Panc1 (cell line): ENCODE measurements around the gene FARP1. TPM values are rescaled to one million over a fixed set of nuclear protein-coding genes. Genes with fewer than 3 reads are reported as not detected.

Source experiments
- ATAC-seq: fragments of 200-7000 bp; cut with Tn5 transposase; 2 replicates; pipeline ENCODE4 v1.9.1; 2020; ENCODE audit warnings: mild to moderate bottlenecking, moderate library complexity
- BruUV-seq: library from RNA; stranded (reverse); fragments of 400-500 nt; replicated peaks from 2 replicates; lab custom pipeline; 2021; lab: Mats Ljungman, UMichigan
- CTCF ChIA-PET: fragments of 300-600 bp; sonication (Branson Sonifier 250); formaldehyde crosslinking; loops from one replicate; lab custom pipeline; 2022; ENCODE audit warnings: antibody characterized with exemption; lab: Charles Lee
- POLR2A ChIA-PET: fragments of 300-600 bp; sonication (Branson Sonifier 250); formaldehyde crosslinking; loops from one replicate; lab custom pipeline; 2022; ENCODE audit warnings: antibody characterized with exemption; lab: Charles Lee
- DNase-seq: peaks from one replicate; pipeline ENCODE4 v3.0.0-alpha.2; 2010; ENCODE audit warnings: low read depth, low spot score
- H3K27ac ChIP-seq: 2 replicates; pipeline ENCODE4 v1.5.1; 2011; ENCODE audit warnings: mild to moderate bottlenecking, low read length, inconsistent platforms
- H3K27me3 ChIP-seq: fragments of 200-500 bp; sonication (Bioruptor generic); 2 replicates; pipeline ENCODE4 v1.6.0; 2014; ENCODE audit warnings: low read length, inconsistent platforms; ENCODE audit not compliant: control insufficient read depth, insufficient read depth
- H3K36me3 ChIP-seq: fragments of 200-500 bp; sonication (Bioruptor generic); 2 replicates; pipeline ENCODE4 v1.5.1; 2014; ENCODE audit warnings: inconsistent platforms, mild to moderate bottlenecking, low read length, moderate library complexity; ENCODE audit not compliant: control insufficient read depth, insufficient read depth
- H3K4me1 ChIP-seq: 2 replicates; pipeline ENCODE4 v1.5.1; 2011; ENCODE audit warnings: inconsistent platforms, mild to moderate bottlenecking, low read length, moderate library complexity; ENCODE audit not compliant: control insufficient read depth, insufficient read depth
- H3K4me3 ChIP-seq, 2 experiments: 2 replicates each; pipeline ENCODE4 v1.5.1; 2011 to 2012; ENCODE audit warnings: low read depth in 2 of 2, low read length in 2 of 2, mild to moderate bottlenecking in 2 of 2, inconsistent platforms in 1 of 2, moderate library complexity in 1 of 2
- H3K9me3 ChIP-seq: fragments of 200-500 bp; sonication (Bioruptor generic); 2 replicates; pipeline ENCODE4 v1.5.1; 2014; ENCODE audit warnings: low read depth, mild to moderate bottlenecking, inconsistent platforms, low read length, moderate library complexity; ENCODE audit not compliant: control insufficient read depth, insufficient read depth
- POLR2AphosphoS5 ChIP-seq: IDR thresholded peaks from 2 replicates; pipeline ENCODE4 v1.6.1; 2012; ENCODE audit warnings: mild to moderate bottlenecking, low read depth, low read length, moderate library complexity
- SIN3A ChIP-seq: IDR thresholded peaks from 2 replicates; pipeline ENCODE4 v1.6.1; 2012; ENCODE audit warnings: low read depth, mild to moderate bottlenecking, low read length, moderate library complexity, borderline replicate concordance; ENCODE audit not compliant: insufficient read depth
- TCF7L2 ChIP-seq: IDR thresholded peaks from 2 replicates; pipeline ENCODE4 v1.6.1; 2011; ENCODE audit warnings: mild to moderate bottlenecking, low read depth, low read length, inconsistent platforms
- in situ Hi-C: cut with HindIII; loops from 2 replicates; pipeline ENCODE4 v1.10.0; 2016; ENCODE audit warnings: low sequenced_read_pairs, low pct_unique_long_range_greater_than_20kb
- intact Hi-C: fragments of 100-400 bp; cut with micrococcal nuclease; formaldehyde crosslinking; loops from one replicate; pipeline ENCODE4 v1.10.0; 2022; ENCODE audit not compliant: unreplicated experiment
- total RNA-seq: library from RNA; stranded (reverse); gene quantifications from one replicate; pipeline ENCODE4 v1.2.1, GENCODE V29; 2021; ENCODE audit not compliant: unreplicated experiment
- TF ChIP-seq, protein P1 (sequence below), 2 experiments: IDR thresholded peaks; 2 replicates each; pipeline ENCODE4 v1.6.1; 2011 to 2012; ENCODE audit warnings: low read depth in 2 of 2, control low read depth in 1 of 2, low read length in 1 of 2, mild to moderate bottlenecking in 1 of 2, moderate library complexity in 1 of 2; ENCODE audit not compliant: insufficient read depth in 1 of 2
- TF ChIP-seq, protein P2 (sequence below): fragments of 450-650 bp; IDR thresholded peaks from 2 replicates; pipeline ENCODE4 v1.5.1; 2017; ENCODE audit warnings: mild to moderate bottlenecking

Gene FARP1
- total RNA-seq, 1 experiment from 2014 or later = 61.9 TPM

DNA sequence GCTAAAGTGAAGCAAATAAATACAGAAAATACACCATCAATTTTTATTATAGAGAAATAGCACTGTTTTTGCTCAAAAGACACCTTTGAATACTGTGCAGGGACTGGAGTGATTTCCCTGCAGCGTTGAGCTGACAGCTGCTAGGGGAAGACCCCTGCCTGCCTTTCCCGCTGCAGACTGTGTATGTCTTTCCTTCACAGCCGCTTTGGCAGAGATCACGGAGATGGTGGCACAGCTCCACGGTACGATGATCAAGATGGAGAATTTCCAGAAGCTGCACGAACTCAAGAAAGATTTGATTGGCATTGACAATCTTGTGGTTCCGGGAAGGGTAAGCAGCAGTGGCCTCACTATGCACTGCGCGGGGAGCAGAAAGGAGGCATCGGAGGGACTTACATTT, 292.5 kb downstream of the FARP1 start:
- no peak for TF ChIP-seq SIN3A
- no peak for TF ChIP-seq TCF7L2
- TF ChIP-seq POLR2AphosphoS5 = no peak
- TF ChIP-seq, protein P1, sequence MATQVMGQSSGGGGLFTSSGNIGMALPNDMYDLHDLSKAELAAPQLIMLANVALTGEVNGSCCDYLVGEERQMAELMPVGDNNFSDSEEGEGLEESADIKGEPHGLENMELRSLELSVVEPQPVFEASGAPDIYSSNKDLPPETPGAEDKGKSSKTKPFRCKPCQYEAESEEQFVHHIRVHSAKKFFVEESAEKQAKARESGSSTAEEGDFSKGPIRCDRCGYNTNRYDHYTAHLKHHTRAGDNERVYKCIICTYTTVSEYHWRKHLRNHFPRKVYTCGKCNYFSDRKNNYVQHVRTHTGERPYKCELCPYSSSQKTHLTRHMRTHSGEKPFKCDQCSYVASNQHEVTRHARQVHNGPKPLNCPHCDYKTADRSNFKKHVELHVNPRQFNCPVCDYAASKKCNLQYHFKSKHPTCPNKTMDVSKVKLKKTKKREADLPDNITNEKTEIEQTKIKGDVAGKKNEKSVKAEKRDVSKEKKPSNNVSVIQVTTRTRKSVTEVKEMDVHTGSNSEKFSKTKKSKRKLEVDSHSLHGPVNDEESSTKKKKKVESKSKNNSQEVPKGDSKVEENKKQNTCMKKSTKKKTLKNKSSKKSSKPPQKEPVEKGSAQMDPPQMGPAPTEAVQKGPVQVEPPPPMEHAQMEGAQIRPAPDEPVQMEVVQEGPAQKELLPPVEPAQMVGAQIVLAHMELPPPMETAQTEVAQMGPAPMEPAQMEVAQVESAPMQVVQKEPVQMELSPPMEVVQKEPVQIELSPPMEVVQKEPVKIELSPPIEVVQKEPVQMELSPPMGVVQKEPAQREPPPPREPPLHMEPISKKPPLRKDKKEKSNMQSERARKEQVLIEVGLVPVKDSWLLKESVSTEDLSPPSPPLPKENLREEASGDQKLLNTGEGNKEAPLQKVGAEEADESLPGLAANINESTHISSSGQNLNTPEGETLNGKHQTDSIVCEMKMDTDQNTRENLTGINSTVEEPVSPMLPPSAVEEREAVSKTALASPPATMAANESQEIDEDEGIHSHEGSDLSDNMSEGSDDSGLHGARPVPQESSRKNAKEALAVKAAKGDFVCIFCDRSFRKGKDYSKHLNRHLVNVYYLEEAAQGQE (IDR thresholded peaks at IDR 0.05; ENCODE audit: insufficient read depth in 1 of 2, low read depth in 2 of 2, low read length in 1 of 2) = no peak
- TF ChIP-seq, protein P2, sequence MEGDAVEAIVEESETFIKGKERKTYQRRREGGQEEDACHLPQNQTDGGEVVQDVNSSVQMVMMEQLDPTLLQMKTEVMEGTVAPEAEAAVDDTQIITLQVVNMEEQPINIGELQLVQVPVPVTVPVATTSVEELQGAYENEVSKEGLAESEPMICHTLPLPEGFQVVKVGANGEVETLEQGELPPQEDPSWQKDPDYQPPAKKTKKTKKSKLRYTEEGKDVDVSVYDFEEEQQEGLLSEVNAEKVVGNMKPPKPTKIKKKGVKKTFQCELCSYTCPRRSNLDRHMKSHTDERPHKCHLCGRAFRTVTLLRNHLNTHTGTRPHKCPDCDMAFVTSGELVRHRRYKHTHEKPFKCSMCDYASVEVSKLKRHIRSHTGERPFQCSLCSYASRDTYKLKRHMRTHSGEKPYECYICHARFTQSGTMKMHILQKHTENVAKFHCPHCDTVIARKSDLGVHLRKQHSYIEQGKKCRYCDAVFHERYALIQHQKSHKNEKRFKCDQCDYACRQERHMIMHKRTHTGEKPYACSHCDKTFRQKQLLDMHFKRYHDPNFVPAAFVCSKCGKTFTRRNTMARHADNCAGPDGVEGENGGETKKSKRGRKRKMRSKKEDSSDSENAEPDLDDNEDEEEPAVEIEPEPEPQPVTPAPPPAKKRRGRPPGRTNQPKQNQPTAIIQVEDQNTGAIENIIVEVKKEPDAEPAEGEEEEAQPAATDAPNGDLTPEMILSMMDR = no peak
- ATAC-seq = no peak
- H3K9me3 ChIP-seq = no peaks in the 10 kb centered on the region
- no TSS peak for BruUV-seq
- in situ Hi-C loops (no loop called here), intact Hi-C loops (loop anchor here (10.0 kb wide), 1 partner anchor 401 kb away; no protein-coding TSS in a partner anchor)
- ChIA-PET POLR2A (no interaction called here), CTCF (no interaction called here)
- no peak for DNase-seq
- no peak overlapping the region for H3K27ac ChIP-seq
- H3K4me3 ChIP-seq = no peak overlapping the region
- H3K4me1 ChIP-seq = no peaks in the 10 kb centered on the region
- H3K36me3 ChIP-seq = no peaks in the 10 kb centered on the region
- H3K27me3 ChIP-seq = no peaks in the 10 kb centered on the region

DNA sequence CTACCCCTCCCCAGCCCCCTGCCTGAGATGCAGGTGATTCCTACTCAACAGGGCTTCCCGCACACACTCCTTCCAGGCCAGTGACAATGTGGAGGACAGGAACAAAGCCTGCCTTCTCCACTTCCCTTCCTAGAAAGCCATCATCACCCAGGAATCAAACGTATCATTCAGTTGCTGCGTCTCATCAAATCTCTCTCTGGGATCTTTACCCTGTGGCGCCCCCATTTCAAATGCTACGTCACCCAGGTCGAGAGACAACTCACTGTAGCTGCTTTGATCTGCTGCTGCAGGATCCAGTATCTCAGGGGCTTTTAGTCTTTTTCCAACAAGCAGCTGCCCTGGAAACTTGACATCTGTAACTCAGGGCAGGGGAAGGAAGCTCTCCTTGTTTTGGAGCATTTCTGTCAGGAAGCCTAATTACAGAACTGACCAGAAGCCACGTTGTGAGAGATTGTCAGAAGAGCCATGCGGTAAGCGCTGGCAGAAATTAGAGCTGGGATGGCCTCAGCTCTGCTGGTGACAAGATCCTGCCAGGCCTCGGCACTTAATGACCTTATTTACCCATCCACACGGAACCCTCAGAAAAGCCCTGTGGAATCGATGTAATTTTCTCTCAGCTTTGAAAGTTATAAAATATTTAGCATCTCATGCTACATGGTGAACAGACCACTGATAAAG, 293.5 kb downstream of the FARP1 start:
- intact Hi-C loops = loop anchor here (10.0 kb wide), 1 partner anchor 402 kb away; no protein-coding TSS in a partner anchor
- CTCF ChIA-PET = no interaction called here

More for the DNA sequence above, 293.5 kb downstream of the FARP1 start:
- POLR2A ChIA-PET = no interaction called here
- DNase-seq (no peak), ATAC-seq (no peak)
- no peaks in the 10 kb centered on the region for H3K36me3 ChIP-seq
- no peaks in the 10 kb centered on the region for H3K9me3 ChIP-seq
- BruUV-seq = TSS peak; percentile 26
- H3K27ac ChIP-seq = no peak overlapping the region
- no peaks in the 10 kb centered on the region for H3K27me3 ChIP-seq
- no peaks in the 10 kb centered on the region for H3K4me1 ChIP-seq
- in situ Hi-C loops = no loop called here
- TF ChIP-seq, protein P1 (IDR thresholded peaks at IDR 0.05; ENCODE audit: insufficient read depth in 1 of 2, low read depth in 2 of 2, low read length in 1 of 2) = no peak
- TF ChIP-seq POLR2AphosphoS5 (no peak), TCF7L2 (no peak), SIN3A (no peak)
- TF ChIP-seq, protein P2 = no peak
- H3K4me3 ChIP-seq = no peak overlapping the region
